Measurements from ENCODE around the gene NEDD4L.

The NEDD4L gene

DNA sequence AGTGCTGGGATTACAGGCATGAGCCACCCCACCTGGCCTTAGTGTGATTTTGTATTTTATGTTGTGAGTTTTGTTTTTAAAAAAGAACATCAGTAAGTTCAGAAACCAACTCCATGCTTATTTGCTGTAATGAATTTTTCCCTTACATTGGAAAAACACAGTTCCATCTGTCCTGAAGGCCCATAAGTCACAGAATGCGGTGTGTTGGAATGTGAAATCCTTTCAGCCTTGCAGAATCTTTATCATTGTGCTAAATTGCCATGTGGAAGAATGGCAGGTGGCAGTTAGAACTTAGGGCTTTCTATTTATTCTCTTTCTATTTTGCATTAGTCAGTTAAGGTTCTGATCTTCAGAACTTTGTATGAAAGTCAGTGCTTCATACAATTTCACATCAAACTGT lies 52.6 kb downstream of the NEDD4L start:
- DNase-seq, result no peak

- no peak for DNase-seq
These were observed 53.3 kb downstream of the NEDD4L start for GRCh38 chr18:58097121-58097906.

GRCh38 chr18:58097907-58098166 lies 53.8 kb downstream of the NEDD4L start:
- DNase-seq, result no peak

DNA sequence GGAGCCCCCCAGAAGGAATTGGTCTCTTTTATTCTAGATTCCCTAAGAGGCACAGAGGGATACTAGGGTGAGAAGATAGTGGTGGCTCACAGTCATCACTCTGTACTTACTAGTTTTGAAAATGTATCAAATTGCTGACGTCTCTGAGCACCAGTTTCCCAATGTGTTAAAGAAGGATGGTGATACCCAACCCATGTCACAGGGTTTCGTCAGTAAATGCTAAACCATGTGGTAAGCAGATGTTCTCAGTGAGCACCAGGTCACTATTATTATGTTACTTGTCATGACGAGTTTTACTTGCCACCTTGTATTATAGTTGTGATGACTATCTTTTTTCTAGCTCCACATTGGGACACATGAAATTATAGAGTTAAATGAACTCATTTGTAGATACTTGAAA lies 54.7 kb downstream of the NEDD4L start:
- no peak for DNase-seq

DNA sequence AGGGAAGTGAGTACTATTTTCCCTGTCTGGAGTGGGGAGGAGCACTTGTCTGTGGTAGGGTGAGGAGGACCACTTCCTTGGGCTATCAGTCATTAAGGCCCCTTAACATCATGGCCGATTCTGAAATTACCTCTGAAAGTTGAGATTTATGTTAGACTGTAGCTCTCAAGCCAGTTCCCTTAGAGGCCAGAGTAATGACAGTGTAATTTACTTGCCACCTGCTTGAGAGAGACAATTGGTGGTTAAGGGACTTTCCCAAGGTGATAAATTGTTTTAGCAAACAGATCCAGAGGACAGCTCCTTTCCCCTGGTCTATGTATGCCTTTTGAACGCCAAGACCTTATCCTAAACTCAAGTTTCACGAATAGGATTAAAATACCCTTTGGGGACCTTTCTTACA lies 56.1 kb downstream of the NEDD4L start:
- DNase-seq, result no peak

DNA sequence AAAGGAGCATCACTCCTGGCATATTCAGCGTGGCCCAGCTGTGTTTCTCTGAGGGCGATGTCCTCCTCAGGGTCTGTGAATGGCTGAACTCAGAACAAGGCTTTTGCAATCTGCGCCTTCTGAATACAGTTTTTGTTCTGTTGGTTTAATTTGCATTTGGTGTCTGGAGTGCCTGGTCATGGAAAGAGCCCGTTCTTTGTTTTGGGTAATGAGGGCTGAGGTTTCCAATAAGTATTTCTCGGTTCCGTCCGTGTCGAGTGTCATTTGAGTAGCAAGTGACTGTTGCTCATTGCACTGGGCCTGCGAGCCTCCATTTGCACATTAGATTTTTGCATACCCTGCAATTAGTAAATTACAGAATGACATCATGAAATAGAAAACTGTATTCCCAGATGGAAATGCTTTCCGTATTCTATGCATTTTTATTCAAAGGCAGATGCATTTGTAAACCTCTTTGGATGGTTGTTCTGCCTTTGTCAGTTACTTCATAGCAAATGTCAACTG lies 57.3 kb downstream of the NEDD4L start:
- no peak for DNase-seq

DNA sequence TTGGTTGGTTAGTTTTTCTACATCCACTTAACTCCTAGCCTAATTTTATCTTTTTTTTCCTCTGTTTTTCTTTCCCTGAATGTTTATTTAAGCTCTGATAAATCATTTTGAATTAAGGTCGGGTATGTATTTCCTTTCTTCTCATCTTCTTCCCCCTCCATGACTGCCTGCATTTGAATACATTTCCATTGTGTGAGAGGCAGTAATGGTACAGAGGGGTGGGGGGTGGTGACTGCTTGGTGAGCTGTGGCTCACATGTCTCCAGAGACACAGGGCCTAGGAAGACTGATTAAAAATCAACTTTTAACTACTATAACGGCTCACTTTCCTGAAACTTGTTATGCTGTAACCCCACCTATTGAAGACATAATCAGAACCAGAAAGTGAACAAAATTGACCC lies 58.0 kb downstream of the NEDD4L start:
- no peak for DNase-seq

DNA sequence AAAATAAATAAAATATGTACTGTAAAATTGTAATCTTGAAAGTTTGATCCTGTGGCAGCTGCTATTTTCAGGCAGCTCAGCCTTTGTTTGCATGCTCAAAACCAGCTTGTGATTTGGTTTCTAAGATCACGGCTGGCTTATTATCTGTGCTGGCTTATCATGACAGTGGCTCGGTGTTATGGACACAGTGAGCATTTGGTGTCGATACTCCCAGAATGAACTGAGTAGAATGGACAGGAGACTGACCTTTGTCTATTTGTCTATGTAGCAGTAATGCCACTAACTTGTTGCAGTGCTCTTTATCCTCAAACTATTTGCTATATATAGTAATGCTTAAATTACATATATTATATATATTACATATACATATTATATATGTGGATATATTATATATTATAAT lies 58.8 kb downstream of the NEDD4L start:
- DNase-seq, result no peak

- no peak for DNase-seq
These were observed 59.4 kb downstream of the NEDD4L start for GRCh38 chr18:58103339-58103985.

GRCh38 chr18:58104096-58104495 lies 60.1 kb downstream of the NEDD4L start:
- no peak for DNase-seq

DNA sequence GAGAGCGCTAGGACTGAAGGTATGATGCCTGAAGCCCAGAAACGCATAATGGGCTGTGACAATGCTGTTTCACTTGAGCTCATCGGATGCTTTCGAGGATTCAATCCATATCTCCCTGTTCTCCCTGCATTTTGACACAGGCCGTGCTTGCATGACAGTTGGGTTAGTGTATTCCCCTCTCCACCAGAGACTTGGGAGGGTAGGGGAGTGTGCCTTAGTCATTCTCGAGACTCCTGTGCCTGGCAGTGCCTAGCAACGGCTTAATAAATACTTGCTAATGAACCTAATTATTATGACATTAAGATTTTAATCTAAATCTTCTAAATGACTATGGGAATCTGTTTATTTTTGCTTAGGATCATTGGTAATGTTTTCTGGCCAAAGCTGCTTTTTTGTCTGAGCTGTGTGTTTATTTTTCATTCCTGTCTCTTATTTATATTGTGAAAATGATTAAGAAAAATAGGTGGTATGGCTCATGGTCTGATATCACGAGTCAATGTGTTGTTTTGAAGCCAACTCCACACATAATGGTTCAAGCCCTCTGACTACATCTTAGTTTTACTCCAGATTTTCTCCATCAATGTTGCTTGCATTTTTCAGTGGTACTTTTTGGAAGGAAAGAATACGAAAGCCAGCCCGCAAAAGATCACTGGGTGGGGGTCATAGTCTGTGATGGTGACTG lies 61.3 kb downstream of the NEDD4L start:
- DNase-seq, result no peak

GRCh38 chr18:58105888-58106260 lies 61.8 kb downstream of the NEDD4L start:
- DNase-seq, result no peak

GRCh38 chr18:58106289-58107070 lies 62.5 kb downstream of the NEDD4L start:
- no peak for DNase-seq

- no peak for DNase-seq
These were observed 65.2 kb downstream of the NEDD4L start for GRCh38 chr18:58109256-58109655.

- DNase-seq, result no peak
These were observed 66.4 kb downstream of the NEDD4L start for GRCh38 chr18:58110398-58110797.

- no peak for DNase-seq
These were observed 68.1 kb downstream of the NEDD4L start for GRCh38 chr18:58112174-58112573.

DNA sequence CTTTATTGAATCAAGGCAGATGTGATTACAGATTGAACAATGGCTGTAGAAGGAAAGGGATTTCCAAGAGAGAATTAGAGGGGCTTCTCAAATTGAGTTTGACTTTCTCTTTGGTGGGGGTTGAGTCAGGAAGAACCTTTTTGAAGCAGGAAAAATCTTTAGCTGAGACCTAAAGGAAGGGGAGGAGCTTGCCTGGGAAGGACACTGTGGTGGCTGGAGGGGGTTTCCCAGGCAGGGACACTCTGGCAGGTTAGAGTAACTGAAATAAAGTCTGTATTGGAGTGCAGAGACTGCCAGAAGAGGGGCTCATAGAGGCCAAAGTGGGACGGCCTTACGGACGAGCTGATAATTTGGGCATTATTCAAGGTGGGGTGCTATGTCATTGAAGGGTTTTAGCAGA lies 69.3 kb downstream of the NEDD4L start:
- no peak for DNase-seq

DNA sequence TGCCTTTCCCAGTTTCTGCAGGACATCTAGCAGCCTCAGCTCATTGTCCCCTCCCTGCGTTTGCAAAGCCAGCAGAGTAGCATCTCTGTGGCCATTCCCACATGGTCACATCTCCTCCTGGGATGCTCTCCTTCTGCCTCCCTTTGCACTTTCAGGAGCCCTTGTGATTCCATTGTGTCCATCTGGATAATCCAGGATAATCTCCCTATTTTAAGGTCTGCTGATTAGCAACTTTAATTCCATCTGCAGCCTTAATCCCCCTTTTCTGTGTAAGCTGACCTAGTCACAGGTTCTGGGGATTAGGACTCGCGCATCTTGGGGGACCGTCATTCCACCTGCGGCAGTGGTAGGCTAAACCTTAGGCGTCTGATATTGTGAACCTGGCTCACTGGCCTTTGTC lies 70.7 kb downstream of the NEDD4L start:
- DNase-seq, result no peak

GRCh38 chr18:58116818-58117217 lies 72.8 kb downstream of the NEDD4L start:
- DNase-seq, result no peak

DNA sequence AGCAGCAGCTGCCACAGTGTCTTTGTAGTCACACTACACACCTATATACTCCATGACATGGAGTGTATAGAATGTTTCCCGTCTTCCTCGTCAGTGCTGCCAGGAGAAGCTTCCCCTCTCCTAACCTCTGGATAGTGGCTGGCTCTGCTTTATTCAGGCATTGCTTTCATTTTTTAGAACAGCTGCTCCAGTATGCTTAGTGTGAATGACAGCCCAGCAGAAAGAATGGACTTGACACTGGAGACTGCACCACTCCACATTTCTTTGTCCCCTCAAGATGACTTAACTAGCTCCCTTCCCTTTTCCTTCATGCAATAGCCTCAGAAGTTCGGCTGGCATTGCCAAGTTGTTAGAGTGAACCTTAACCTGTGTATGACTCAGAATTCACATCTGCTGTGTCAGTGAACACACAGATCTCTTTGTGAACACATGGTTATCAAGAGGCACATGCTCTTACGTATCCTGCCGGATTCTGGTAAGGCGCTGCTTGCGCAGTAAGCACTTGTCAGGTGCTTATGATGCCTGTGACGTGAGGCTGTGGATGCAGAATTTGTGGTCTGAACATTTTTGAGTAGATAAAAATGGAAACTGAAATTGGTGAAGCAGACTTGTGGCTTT lies 73.9 kb downstream of the NEDD4L start:
- no peak for DNase-seq

- no peak for DNase-seq
These were observed 74.5 kb downstream of the NEDD4L start for GRCh38 chr18:58118536-58118935.

DNA sequence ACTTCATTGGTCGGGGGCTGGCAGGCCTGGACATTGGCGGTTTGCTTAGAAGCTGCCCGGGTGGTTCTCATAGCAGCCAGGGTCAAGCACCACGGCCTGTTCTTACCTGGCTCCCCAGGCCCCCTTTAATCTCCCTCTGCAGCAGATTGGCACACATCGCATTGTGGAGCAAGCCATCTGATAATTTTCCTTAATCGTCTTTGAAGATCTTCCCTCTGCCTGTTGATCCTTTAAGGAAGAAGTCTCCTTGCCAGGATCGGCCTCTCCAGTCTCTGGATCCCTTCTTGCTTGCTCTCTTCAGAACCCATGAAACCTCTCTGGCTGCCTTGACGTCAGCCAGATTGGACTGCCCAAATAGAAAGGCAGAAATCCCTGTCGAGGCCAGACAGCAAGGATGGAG lies 75.8 kb downstream of the NEDD4L start:
- DNase-seq, result no peak

DNA sequence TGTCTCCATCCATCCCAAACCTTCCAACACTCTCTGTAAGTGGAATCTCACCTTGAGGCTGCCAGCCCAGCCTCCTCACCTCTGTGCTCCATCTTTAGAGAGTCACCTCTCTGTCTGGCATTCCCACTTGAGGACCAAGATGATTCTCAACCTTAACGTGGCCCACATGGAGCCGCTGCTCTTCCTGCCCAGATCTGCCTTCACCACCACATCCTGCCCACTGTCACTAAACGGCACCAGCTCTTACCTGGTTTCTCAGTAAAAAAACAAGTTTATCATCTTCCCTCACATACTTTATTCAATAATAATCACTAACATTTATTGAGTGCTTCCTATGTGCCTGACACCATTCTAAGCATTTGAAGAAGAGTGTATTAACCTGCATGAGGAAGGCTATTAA lies 80.4 kb downstream of the NEDD4L start:
- DNase-seq, result no peak
